Activated CD4-positive, alpha-beta T cell treated with anti-CD3 and anti-CD28 coated beads for 1 hour (primary cell): ENCODE data around the gene CCDC32.

Experiments used
- DNase-seq: peaks from one replicate; pipeline ENCODE4 v3.0.0-alpha.2; 2020

The CCDC32 gene

GRCh38 chr15:40565333-40566238 lies 744 bp upstream of the CCDC32 start:
- no peak for DNase-seq

GRCh38 chr15:40563426-40563825 lies 1.4 kb downstream of the CCDC32 start:
- no peak for DNase-seq

GRCh38 chr15:40562691-40563090 lies 2.2 kb downstream of the CCDC32 start:
- no peak for DNase-seq

DNA sequence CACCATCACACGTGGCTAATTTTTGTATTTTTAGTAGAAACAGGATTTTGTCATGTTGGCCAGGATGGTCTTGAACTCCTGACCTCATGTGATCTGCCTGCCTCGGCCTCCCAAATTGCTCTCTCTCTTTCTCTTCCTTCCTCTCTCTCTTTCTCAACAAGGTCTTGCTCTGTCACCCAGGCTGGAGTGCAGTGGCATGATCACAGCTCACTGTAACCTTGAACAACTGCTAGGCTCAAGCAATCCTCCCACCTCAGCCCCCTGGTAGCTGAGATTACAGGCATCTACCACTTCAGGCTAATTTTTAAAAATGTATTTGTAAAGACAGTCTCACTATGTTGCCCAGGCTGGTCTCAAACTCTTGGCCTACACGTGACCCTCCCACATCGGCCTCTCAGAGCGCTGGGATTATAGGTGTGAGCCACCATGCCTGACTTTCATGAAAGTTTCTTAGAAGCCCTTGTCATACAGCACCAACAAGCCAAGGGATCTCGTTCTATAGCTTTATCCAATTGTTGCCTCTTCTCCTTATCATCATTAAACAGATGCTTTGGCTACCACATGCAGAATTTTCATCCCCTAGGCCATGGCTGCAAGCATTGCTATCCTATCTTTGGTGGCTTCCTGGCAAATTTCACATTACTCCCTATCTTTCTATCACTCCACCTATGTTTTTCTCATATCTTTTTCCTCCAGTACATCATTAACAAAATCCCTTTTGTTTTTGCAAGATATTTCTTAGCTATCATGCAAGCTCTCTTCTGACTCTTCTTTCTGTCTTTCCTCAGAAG lies 5.7 kb downstream of the CCDC32 start:
- DNase-seq = no peak

DNA sequence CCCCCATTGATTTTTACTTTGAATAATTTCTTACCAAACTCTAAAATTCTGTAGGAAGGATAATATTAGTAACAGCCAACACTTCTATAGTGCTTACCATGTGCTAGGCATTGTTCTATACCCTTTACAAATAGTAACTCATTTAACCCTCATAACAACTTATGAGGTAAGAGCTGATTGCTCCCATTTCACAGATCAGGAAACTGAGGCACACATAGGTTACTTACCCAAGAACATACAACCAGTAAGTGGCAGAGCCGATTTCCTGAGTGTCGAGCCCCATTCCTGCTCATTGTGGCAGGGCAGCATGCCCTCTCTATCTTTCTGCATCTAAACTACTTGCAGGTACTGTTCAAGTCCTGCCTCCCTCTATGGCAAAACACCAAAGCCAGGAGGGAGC lies 9.0 kb downstream of the CCDC32 start:
- DNase-seq = no peak

- DNase-seq = no peak
Observed at GRCh38 chr15:40554161-40554525, 10.7 kb downstream of the CCDC32 start.

GRCh38 chr15:40550341-40551037 lies 14.4 kb downstream of the CCDC32 start:
- DNase-seq = no peak

- DNase-seq = no peak
Observed at GRCh38 chr15:40549894-40550293, 14.9 kb downstream of the CCDC32 start.

DNA sequence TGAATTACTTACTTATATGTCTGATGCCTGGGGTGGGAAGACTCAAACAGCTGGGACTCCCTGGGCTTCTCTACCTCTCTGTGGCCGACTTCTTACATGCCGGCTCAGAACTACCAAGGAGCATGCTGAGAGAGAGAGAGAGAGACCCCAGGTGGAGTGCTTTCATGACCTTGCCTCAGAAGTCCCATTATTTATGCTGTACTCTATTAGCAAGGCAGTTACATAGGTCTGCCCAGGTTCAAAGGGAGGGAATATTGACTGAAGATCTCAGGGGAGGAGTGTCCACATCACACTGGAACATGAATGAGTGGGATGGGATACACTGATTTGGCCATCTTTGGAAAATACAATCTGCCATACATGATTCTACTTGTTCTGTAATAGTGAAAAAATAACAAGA lies 16.2 kb downstream of the CCDC32 start:
- DNase-seq = no peak

DNA sequence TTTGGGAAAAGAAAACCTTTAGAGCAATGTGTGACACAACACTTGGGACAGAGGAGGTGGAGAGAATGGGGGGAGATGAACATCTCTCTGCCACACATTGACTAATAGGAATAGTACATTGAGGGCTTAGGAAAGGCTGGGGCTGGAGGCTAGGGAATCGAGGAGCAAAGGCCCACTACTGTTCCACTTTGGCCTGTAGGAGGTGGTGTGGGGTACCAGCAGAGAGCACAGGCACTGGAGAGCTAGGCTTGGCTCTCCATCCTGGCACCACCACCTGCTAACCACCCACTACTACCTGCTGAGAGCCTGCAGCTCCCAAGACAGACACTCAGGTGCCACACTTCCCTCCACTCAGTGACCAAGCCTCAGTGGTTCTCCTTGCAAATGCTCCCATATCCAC lies 19.4 kb downstream of the CCDC32 start:
- no peak for DNase-seq

- no peak for DNase-seq
Observed at GRCh38 chr15:40543631-40544294, 21.1 kb downstream of the CCDC32 start.

- DNase-seq = no peak
Observed at GRCh38 chr15:40543082-40543481, 21.8 kb downstream of the CCDC32 start.

GRCh38 chr15:40538976-40539375 lies 25.9 kb downstream of the CCDC32 start:
- no peak for DNase-seq

- DNase-seq = no peak
Observed at GRCh38 chr15:40536501-40536900, 28.3 kb downstream of the CCDC32 start.

- DNase-seq = no peak
Observed at GRCh38 chr15:40534371-40534770, 30.5 kb downstream of the CCDC32 start.

DNA sequence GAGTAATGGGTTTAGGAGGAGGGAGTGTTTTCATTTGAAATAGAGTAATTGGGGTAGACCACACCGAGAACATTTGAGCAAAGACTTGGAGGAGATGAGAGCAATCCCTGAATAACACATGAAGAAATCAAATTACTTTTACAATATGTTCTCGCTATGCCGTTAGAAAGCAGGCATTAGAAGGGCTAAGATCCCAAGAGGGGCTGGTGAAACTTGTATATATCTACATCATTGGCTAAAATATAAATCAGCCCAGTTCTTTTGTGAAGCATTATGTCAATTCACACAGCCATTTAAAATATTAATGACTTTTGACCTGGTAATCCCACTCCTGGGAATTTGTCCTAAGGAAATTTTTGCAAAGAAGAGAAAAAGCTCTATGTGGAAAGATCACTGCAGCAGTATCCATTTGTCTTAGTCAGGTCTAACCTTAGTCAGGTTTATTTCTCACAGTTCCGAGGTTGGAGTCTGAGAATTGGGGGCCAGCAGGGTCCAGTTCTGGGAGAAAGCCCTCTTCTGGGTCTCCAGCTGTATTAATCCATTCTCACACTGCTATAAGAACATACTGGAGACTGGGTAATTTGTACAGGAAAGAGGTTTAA lies 31.0 kb downstream of the CCDC32 start:
- DNase-seq = no peak

GRCh38 chr15:40528801-40529200 lies 36.0 kb downstream of the CCDC32 start:
- DNase-seq = no peak

DNA sequence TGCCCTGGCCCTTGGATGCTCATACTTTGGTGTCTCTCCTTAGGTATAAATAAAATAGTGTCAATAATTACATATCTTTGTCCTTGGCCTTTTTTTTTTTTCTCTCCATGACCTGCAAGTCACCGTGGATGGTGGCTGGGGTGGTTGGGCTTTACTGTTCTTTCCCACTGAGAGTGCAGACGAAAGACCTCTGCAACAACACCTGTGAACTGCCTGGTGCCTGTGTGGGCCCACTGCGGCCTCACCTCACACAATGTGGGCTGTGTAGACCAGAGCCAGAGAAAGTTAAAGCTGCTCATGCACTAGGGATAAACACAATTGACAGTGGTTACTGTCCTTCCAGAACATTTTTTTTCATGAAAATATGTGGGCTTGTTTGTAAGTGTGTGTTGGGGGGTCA lies 39.0 kb downstream of the CCDC32 start:
- no peak for DNase-seq

- no peak for DNase-seq
Observed at GRCh38 chr15:40523611-40524010, 41.2 kb downstream of the CCDC32 start.

DNA sequence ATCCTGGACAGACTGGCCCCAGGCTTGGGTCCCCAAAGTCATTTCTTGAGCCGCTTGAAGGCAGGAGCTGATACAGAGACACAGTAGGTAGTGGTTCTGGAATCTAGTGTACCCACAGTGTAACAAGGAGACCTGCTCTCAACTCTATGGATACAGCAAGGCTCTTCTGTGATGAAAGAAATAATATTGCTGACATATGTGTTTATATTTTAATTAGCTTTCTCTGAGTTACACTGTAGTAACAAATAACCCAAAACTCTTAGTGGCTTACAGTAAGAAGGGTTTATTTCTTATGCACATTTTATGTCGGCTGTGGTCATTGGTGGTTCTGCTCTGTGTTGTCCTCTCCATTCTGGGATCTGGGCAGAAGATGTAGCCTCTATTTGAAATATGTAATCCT lies 48.5 kb downstream of the CCDC32 start:
- DNase-seq = no peak

- no peak for DNase-seq
Observed at GRCh38 chr15:40513609-40514008, 51.2 kb downstream of the CCDC32 start.

GRCh38 chr15:40512440-40512839 lies 52.4 kb downstream of the CCDC32 start:
- DNase-seq = no peak
